ENCODE data around the gene RIPK1. TPM values are rescaled to one million over a fixed set of nuclear protein-coding genes. Genes with fewer than 3 reads are reported as not detected.

RIPK1 gene
- total and polyA plus RNA-seq, 2 donors (not counting 3 experiments of a cell fraction or from before 2014, with no cell fraction given), result 11.2 to 20.6 TPM

GRCh38 chr6:3125815-3126214 is 57.5 kb downstream of the RIPK1 start:
- POLR2A ChIA-PET, result interaction anchor here (0.7 kb wide), 1 partner anchor 50 kb away, joined by 4 read pairs; no protein-coding TSS in a partner anchor
- Histone ChIP-seq H3K9me3 (replicated peaks; ENCODE audit: control insufficient read depth, insufficient read depth, low read length) (no peaks in the 10 kb centered on the region), H3K4me1 (ENCODE audit: control insufficient read depth, extremely low read depth, insufficient read depth, low read length) (no peaks in the 10 kb centered on the region), H3K4me3 (replicated peaks in 1 of 3; ENCODE audit: insufficient read depth in 1 of 3, low read depth in 1 of 3, low read length in 3 of 3) (no peak overlapping the region), H3K36me3 (ENCODE audit: control insufficient read depth in 2 of 2, extremely low read depth in 1 of 2, insufficient read depth in 2 of 2, low read length in 2 of 2) (no peaks in the 10 kb centered on the region), H3K79me2 (ENCODE audit: control insufficient read depth, insufficient read depth, low read length) (no peaks in the 10 kb centered on the region), H3K4me2 (ENCODE audit: insufficient read depth, low read length) (no peak overlapping the region), H3K27ac (ENCODE audit: insufficient read depth, low read depth, low read length) (no peak overlapping the region), H3K9ac (replicated peaks; ENCODE audit: extremely low read depth, insufficient read depth, low read length) (no peak overlapping the region), H2AFZ (ENCODE audit: low read depth, low read length) (no peak overlapping the region), H4K20me1 (replicated peaks; ENCODE audit: control insufficient read depth, extremely low read depth, insufficient read depth, low read length) (no peaks in the 10 kb centered on the region), H3K9me1 (replicated peaks; ENCODE audit: control insufficient read depth, extremely low read depth, insufficient read depth, low read length) (no peaks in the 10 kb centered on the region), H3K27me3 (ENCODE audit: control insufficient read depth in 2 of 2, insufficient read depth in 2 of 2, low read length in 2 of 2) (no peaks in the 10 kb centered on the region)
- no peak for DNase-seq (ENCODE audit: low read depth, low spot score)
- FAIRE-seq, result no peak
- no TSS peak for BruUV-seq (replicated peaks)
- CTCF ChIA-PET, result interaction anchor here (0.6 to 7.4 kb wide), 12 partner anchors 12 to 146 kb away, joined by 3 to 121 read pairs (median 4); partner anchors contain the start of gene TUBB2A
- dilution Hi-C loops (cut with MboI; ENCODE audit: extremely low pct_ligation_motif_present, low sequenced_read_pairs), result no loop called here
- intact Hi-C loops (cut with micrococcal nuclease), result loop anchor here (1.0 to 2.0 kb wide), 4 partner anchors 69 to 607 kb away; partner anchors contain the start of gene PSMG4
- no peak for TF ChIP-seq EZH2 (IDR thresholded peaks at IDR 0.05; ENCODE audit: borderline replicate concordance, low read depth, low read length, severe bottlenecking)
- no peak for TF ChIP-seq POLR2AphosphoS5 (IDR thresholded peaks at IDR 0.05; ENCODE audit: insufficient read depth, low read depth, low read length)
- TF ChIP-seq JUN (IDR thresholded peaks at IDR 0.05; ENCODE audit: borderline replicate concordance, insufficient read depth, insufficient read length, low read depth), result no peak
- no peak for TF ChIP-seq MAX (IDR thresholded peaks at IDR 0.05; ENCODE audit: insufficient read depth, insufficient read length)
- no peak for TF ChIP-seq GATA2 (IDR thresholded peaks at IDR 0.05; ENCODE audit: insufficient read depth, insufficient read length, low read depth, low read length)
- TF ChIP-seq MYC (IDR thresholded peaks at IDR 0.05; ENCODE audit: low read depth, low read length), result no peak
- TF ChIP-seq POLR2A (IDR thresholded peaks at IDR 0.05; ENCODE audit: low read depth, low read length), result no peak
- TF ChIP-seq FOS (IDR thresholded peaks at IDR 0.05; ENCODE audit: borderline replicate concordance, insufficient read depth, low read length), result no peak
- no peak for TF ChIP-seq CTCF (IDR thresholded peaks at IDR 0.05; ENCODE audit: extremely low read depth in 1 of 2, insufficient read depth in 1 of 2, low read depth in 1 of 2, low read length in 2 of 2)
